Astrocyte of the spinal cord (primary cell): ENCODE data around the gene NOTCH2.

ENCODE experiments used
- DNase-seq: peaks from one replicate; pipeline ENCODE4 v3.0.0; 2011; ENCODE audit warnings: low read depth, low spot score
- H3K4me3 ChIP-seq: 2 replicates; pipeline ENCODE4 v1.5.1; 2011; ENCODE audit warnings: low read depth, mild to moderate bottlenecking, low read length, moderate library complexity
- in situ Hi-C: cut with HindIII; loops from 2 replicates; pipeline ENCODE4 v1.10.0; 2017; ENCODE audit warnings: low sequenced_read_pairs
- TF ChIP-seq, protein P1 (sequence below): IDR thresholded peaks from 2 replicates; pipeline ENCODE4 v1.5.1; 2012; ENCODE audit warnings: low read depth, mild to moderate bottlenecking, low read length, inconsistent platforms

Gene NOTCH2

GRCh38 chr1:119887427-119887826, 182.0 kb downstream of the NOTCH2 start:
- in situ Hi-C loops, result no loop called here
- TF ChIP-seq, protein P1, sequence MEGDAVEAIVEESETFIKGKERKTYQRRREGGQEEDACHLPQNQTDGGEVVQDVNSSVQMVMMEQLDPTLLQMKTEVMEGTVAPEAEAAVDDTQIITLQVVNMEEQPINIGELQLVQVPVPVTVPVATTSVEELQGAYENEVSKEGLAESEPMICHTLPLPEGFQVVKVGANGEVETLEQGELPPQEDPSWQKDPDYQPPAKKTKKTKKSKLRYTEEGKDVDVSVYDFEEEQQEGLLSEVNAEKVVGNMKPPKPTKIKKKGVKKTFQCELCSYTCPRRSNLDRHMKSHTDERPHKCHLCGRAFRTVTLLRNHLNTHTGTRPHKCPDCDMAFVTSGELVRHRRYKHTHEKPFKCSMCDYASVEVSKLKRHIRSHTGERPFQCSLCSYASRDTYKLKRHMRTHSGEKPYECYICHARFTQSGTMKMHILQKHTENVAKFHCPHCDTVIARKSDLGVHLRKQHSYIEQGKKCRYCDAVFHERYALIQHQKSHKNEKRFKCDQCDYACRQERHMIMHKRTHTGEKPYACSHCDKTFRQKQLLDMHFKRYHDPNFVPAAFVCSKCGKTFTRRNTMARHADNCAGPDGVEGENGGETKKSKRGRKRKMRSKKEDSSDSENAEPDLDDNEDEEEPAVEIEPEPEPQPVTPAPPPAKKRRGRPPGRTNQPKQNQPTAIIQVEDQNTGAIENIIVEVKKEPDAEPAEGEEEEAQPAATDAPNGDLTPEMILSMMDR, result no peak
- no peak overlapping the region for H3K4me3 ChIP-seq

GRCh38 chr1:119885903-119886783, 183.3 kb downstream of the NOTCH2 start:
- peak; percentile 30 for DNase-seq
- TF ChIP-seq, protein P1, result peak; percentile 80
- in situ Hi-C loops, result no loop called here
- no peak overlapping the region for H3K4me3 ChIP-seq

More at GRCh38 chr1:119887427-119887826, 182.0 kb downstream of the NOTCH2 start:
- no peak for DNase-seq

DNA sequence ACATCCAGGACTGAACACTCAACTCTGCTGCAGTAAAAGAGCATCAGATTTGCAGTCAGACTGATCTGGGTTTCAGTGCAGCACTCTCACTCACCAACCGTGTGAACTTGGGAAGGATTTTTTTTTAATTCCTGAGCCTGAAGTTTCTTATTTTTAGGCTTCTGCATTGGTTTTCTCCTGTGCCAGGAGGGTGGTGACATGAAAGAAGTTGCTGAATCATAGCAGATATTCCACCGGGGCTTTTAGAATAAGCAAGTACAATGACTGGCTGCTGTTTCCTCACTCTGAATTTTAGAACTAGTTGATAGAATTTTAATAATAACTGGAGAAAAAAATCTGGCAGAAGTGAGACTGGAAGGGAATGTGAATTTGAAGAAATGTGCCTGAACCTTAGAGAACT, 184.8 kb downstream of the NOTCH2 start:
- TF ChIP-seq, protein P1, result no peak
- DNase-seq, result no peak
- in situ Hi-C loops, result no loop called here

DNA sequence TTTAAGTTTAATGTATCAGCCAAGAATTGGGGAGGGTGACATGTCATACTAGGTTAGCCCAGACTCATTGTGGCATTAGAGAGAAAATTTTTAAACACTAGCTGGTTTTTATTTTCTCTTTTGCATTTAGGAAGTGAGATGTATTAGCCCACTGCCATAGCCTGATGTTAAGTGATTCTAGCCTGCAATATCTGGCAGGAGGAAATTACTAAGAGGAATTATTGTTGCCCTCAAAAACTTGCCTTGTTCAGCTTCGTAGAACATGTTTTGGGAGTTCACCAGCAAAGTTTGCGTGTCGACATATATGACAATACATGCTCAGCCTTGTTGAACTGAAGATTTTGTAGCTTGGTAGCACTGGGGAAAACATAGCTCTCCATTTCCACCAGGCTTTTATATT, 185.6 kb downstream of the NOTCH2 start:
- H3K4me3 ChIP-seq, result no peak overlapping the region
- TF ChIP-seq, protein P1, result no peak
- in situ Hi-C loops, result no loop called here
- no peak for DNase-seq

More for the DNA sequence above, 184.8 kb downstream of the NOTCH2 start:
- no peak overlapping the region for H3K4me3 ChIP-seq

DNA sequence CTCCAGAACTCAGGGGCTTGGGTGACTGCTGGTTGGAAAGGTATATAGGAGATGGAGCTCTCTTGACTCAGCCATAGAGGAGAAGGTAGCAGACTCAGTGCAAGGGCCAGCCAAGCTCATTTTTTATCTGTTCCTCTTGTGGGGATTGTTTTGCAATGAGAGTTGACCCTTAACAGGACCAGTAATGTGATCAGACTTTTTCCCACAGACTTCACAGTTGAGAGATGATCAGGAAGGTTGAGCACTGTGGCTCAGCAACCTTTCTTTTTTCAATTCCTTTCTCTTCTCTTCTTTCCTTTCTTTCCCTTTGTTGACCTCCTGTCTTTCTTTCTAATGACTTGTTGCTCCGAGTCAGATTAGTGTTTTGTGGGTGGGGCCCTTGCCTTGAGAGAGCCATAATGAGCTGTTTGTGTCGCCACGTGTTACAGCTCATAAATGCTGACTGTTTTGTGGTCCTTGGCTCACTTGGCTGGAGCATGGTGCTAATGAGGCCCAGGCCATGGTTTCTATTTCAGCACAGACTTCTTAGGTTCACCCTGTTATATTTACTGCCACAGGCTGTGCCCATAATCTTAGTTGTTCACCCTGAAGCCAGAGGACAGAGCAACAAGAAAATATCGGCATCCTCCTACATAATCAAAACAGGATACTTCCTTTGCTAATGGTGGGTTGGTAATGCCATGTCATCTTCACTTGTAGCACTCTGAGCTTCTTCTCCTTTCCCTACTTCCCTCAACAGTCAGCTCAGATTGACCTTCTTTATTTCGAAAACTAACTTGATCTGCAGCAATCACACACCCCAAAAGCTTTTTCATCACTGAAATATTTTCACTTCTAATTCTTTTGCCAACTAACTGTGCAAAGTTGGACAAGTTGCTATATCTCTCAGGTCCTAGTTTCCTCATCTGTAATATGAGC, 187.1 kb downstream of the NOTCH2 start:
- DNase-seq, result no peak
- H3K4me3 ChIP-seq, result no peak overlapping the region
- in situ Hi-C loops, result no loop called here
- TF ChIP-seq, protein P1, result no peak

GRCh38 chr1:119879510-119880434, 189.7 kb downstream of the NOTCH2 start:
- DNase-seq, result no peak
- in situ Hi-C loops, result no loop called here
- no peak overlapping the region for H3K4me3 ChIP-seq
- TF ChIP-seq, protein P1, result no peak
